Endodermal cell (in vitro differentiated cells): Measurements from ENCODE around the gene KDM6A. TPM values are rescaled to one million over a fixed set of nuclear protein-coding genes. Genes with fewer than 3 reads are reported as not detected.

ENCODE experiments used
- DNase-seq: peaks from one replicate; pipeline ENCODE4 v3.0.0-alpha.2; 2017
- H3K27ac ChIP-seq: 2 replicates; pipeline ENCODE4 v1.5.1; 2013; ENCODE audit warnings: mild to moderate bottlenecking, low read depth, low read length, moderate library complexity
- H3K27me3 ChIP-seq: 2 replicates; pipeline ENCODE4 v1.6.1; 2013; ENCODE audit warnings: mild to moderate bottlenecking, low read length, moderate library complexity; ENCODE audit not compliant: insufficient read depth, control insufficient read depth, poor library complexity, severe bottlenecking
- H3K36me3 ChIP-seq: 2 replicates; pipeline ENCODE4 v1.7.0; 2013; ENCODE audit warnings: mild to moderate bottlenecking, low read length, moderate library complexity; ENCODE audit not compliant: control insufficient read depth, insufficient read depth
- H3K4me1 ChIP-seq: one replicate; pipeline ENCODE4 v1.7.0; 2013; ENCODE audit warnings: low read length; ENCODE audit not compliant: control insufficient read depth, insufficient read depth
- H3K4me3 ChIP-seq: 2 replicates; pipeline ENCODE4 v1.5.1; 2013; ENCODE audit warnings: mild to moderate bottlenecking, low read length, moderate library complexity
- H3K9ac ChIP-seq: 2 replicates; pipeline ENCODE4 v1.6.1; 2013; ENCODE audit warnings: mild to moderate bottlenecking, low read length, moderate library complexity; ENCODE audit not compliant: poor library complexity, severe bottlenecking; ENCODE audit errors: extremely low read depth
- H3K9me3 ChIP-seq: 2 replicates; pipeline ENCODE4 v1.6.1; 2013; ENCODE audit warnings: mild to moderate bottlenecking, low read length, moderate library complexity; ENCODE audit not compliant: control insufficient read depth
- H3K27ac Mint-ChIP-seq: 2 replicates; pipeline ENCODE4 v1.8.0; 2020; ENCODE audit warnings: mixed read lengths
- H3K27me3 Mint-ChIP-seq: 2 replicates; pipeline ENCODE4 v1.8.0; 2021; ENCODE audit warnings: mild to moderate bottlenecking, mixed read lengths; ENCODE audit not compliant: insufficient read depth
- H3K36me3 Mint-ChIP-seq: 2 replicates; pipeline ENCODE4 v1.8.0; 2020; ENCODE audit warnings: low read depth, mixed read lengths
- H3K4me1 Mint-ChIP-seq: 2 replicates; pipeline ENCODE4 v1.8.0; 2020; ENCODE audit warnings: mixed read lengths
- H3K4me3 Mint-ChIP-seq: 2 replicates; pipeline ENCODE4 v1.8.0; 2020; ENCODE audit warnings: mild to moderate bottlenecking, moderate library complexity, mixed read lengths
- H3K9me3 Mint-ChIP-seq: 2 replicates; pipeline ENCODE4 v1.8.0; 2020; ENCODE audit warnings: mild to moderate bottlenecking, mixed read lengths
- WGBS, 2 experiments: methylation state at CpG; one replicate each; pipeline versions ENCODE4 v1.1.5 to v1.1.7; 2013; ENCODE audit warnings: missing lambda C conversion rate in 2 of 2, mixed read lengths in 1 of 2; ENCODE audit not compliant: insufficient coverage in 1 of 2, insufficient read length in 1 of 2; 5-methylcytosine and 5-hydroxymethylcytosine counted together
- total RNA-seq, 2 donors: library from RNA; stranded (reverse); fragmentation: NEBNext Ultra II Directional in 1 of 2; extraction: Animal tissue kit (Norgen Biotek cat#: 25700) in 1 of 2; gene quantifications; 2 replicates in 1 of 2; 3 replicates in 1 of 2; pipeline ENCODE4 v1.2.1, GENCODE V29; 2021
- TF ChIP-seq, protein P1 (sequence below): fragments of 200-600 bp; sonication (generic); conservative IDR thresholded peaks from 2 replicates; pipeline ENCODE4 v1.5.0; 2021; ENCODE audit warnings: antibody characterized with exemption, mild to moderate bottlenecking

Gene KDM6A
- total RNA-seq, 2 donors from 2014 or later: 62.1 to 64.6 TPM

DNA sequence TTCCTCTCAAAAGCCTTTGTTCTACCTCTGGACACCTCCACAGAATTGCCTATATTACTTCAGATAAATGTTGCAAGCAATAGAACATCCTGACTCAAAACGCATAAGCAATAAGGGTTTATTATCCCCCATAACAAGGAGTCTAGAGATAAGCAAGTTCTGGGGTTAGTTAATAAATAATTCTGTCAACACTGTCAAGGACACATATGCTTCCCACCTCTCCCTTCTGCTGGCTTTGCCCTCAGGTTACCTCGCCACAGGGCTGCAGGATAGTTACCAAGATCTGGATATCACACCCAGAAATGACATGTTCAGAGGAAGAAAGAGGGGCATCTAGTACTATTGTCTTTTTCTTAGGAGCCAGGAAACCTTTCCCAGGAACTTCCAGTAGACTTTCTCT is 43.2 kb upstream of the KDM6A start:
- no peaks in the 10 kb centered on the region for H3K27me3 Mint-ChIP-seq

DNA sequence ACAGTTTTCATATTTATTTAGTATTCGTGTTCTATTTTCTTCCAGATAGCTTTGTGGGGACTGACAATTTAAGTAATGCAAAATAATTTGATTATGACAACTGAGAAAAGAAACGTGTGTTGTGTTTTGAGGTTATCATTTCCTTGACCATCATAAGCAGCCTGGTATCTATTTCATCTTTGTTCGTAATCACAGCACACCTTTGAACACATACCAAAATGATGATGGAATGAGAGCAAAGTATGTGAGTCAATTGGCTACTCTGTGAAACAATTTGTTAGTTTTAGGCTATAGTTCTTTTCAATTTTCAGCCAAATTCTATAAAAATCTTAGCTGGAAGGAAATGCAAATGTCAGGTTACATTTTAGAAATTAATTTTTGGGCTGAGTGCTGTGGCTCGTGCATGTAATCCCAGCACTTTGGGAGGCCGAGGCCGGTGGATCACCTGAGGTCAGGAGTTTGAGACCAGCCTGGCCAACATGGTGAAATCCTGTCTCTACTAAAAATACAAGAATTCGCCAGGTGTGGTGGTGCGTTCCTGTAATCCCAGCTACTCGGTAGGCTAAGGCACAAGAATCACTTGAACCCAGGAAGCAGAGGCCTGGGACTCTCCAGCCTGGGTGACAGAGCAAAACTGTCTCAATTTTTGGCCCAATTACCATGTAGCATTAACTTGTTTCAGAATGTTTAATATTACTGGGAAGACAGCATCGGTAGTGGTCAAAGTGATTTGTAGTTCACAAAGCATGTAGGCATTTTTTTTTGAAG is 30.3 kb upstream of the KDM6A start:
- Histone ChIP-seq H3K9ac (no peak overlapping the region), H3K27ac (no peak overlapping the region), H3K9me3 (no peaks in the 10 kb centered on the region), H3K27me3 (no peaks in the 10 kb centered on the region), H3K4me1 (no peaks in the 10 kb centered on the region), H3K36me3 (no peaks in the 10 kb centered on the region), H3K4me3 (no peak overlapping the region)
- WGBS, 2 experiments: 98 to 100% methylated on average over 3 to 8 of the region's 10 CpGs
- TF ChIP-seq, protein P1, sequence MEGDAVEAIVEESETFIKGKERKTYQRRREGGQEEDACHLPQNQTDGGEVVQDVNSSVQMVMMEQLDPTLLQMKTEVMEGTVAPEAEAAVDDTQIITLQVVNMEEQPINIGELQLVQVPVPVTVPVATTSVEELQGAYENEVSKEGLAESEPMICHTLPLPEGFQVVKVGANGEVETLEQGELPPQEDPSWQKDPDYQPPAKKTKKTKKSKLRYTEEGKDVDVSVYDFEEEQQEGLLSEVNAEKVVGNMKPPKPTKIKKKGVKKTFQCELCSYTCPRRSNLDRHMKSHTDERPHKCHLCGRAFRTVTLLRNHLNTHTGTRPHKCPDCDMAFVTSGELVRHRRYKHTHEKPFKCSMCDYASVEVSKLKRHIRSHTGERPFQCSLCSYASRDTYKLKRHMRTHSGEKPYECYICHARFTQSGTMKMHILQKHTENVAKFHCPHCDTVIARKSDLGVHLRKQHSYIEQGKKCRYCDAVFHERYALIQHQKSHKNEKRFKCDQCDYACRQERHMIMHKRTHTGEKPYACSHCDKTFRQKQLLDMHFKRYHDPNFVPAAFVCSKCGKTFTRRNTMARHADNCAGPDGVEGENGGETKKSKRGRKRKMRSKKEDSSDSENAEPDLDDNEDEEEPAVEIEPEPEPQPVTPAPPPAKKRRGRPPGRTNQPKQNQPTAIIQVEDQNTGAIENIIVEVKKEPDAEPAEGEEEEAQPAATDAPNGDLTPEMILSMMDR: no peak
- Mint-ChIP-seq H3K4me3 (no peak overlapping the region), H3K36me3 (no peaks in the 10 kb centered on the region), H3K27ac (no peak overlapping the region), H3K27me3 (no peaks in the 10 kb centered on the region), H3K4me1 (no peaks in the 10 kb centered on the region), H3K9me3 (peaks cover 65% of the 10 kb centered on the region)
- DNase-seq: no peak

More for the DNA sequence above, 43.2 kb upstream of the KDM6A start:
- WGBS, 2 experiments: 50 to 60% methylated on average over 1 of the region's 2 CpGs
- H3K36me3 ChIP-seq: no peaks in the 10 kb centered on the region
- DNase-seq: no peak
- Mint-ChIP-seq H3K4me3 (no peak overlapping the region), H3K36me3 (no peaks in the 10 kb centered on the region), H3K27ac (no peak overlapping the region), H3K4me1 (no peaks in the 10 kb centered on the region), H3K9me3 (peaks cover 13% of the 10 kb centered on the region)
- H3K9ac ChIP-seq: no peak overlapping the region
- H3K27ac ChIP-seq: no peak overlapping the region
- no peaks in the 10 kb centered on the region for H3K27me3 ChIP-seq
- H3K4me1 ChIP-seq: no peaks in the 10 kb centered on the region
- H3K9me3 ChIP-seq: no peaks in the 10 kb centered on the region
- TF ChIP-seq, protein P1: no peak
- H3K4me3 ChIP-seq: no peak overlapping the region

DNA sequence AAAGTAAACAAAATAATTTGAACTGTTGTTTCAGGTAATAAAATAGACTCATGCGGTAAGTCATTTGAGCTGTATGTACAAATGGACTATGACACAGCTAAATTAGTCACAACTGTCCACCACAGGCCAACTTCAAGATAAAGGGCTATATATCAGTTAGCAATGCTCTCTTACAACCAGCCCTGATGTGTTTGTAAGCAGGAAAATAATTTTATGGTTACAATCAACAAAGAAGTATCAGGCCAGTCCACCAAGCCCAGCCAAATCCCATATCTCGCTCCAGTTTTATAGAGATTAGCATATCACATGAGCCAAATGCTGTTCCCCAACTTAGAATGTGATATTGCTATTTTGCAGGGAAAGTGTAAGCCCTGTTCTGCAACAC is 29.7 kb upstream of the KDM6A start:
- H3K36me3 Mint-ChIP-seq: no peaks in the 10 kb centered on the region
- Histone ChIP-seq H3K27ac (no peak overlapping the region), H3K27me3 (no peaks in the 10 kb centered on the region), H3K36me3 (no peaks in the 10 kb centered on the region), H3K9me3 (no peaks in the 10 kb centered on the region), H3K4me3 (no peak overlapping the region), H3K9ac (no peak overlapping the region), H3K4me1 (no peaks in the 10 kb centered on the region)
- WGBS, 2 experiments: 88 to 100% methylated on average over 1 to 2 of the region's 2 CpGs
- H3K27ac Mint-ChIP-seq: no peak overlapping the region
- no peak overlapping the region for H3K4me3 Mint-ChIP-seq
- no peaks in the 10 kb centered on the region for H3K4me1 Mint-ChIP-seq
- no peak for DNase-seq
- TF ChIP-seq, protein P1: no peak
- H3K9me3 Mint-ChIP-seq: peaks cover 66% of the 10 kb centered on the region
- H3K27me3 Mint-ChIP-seq: no peaks in the 10 kb centered on the region
